Measurements from ENCODE around the gene CNTN5.

The CNTN5 gene

GRCh38 chr11:99519095-99519494, 498.3 kb downstream of the CNTN5 start:
- no peak for DNase-seq (ENCODE audit: low spot score)

- DNase-seq (ENCODE audit: low spot score) = peak; percentile 14
Measured at GRCh38 chr11:99522467-99523173, 501.9 kb downstream of the CNTN5 start.

- no peak for DNase-seq (ENCODE audit: low spot score)
Measured at GRCh38 chr11:99531468-99531867, 510.7 kb downstream of the CNTN5 start.

GRCh38 chr11:99534812-99535211, 514.1 kb downstream of the CNTN5 start:
- peak; percentile 5 for DNase-seq (ENCODE audit: low spot score)

GRCh38 chr11:99535406-99535805, 514.7 kb downstream of the CNTN5 start:
- DNase-seq (ENCODE audit: low spot score) = no peak

GRCh38 chr11:99535819-99536218, 515.1 kb downstream of the CNTN5 start:
- no peak for DNase-seq (ENCODE audit: low spot score)

GRCh38 chr11:99537681-99538080, 516.9 kb downstream of the CNTN5 start:
- DNase-seq (ENCODE audit: low spot score) = no peak

GRCh38 chr11:99545616-99546015, 524.9 kb downstream of the CNTN5 start:
- no peak for DNase-seq (ENCODE audit: low spot score)

- DNase-seq (ENCODE audit: low spot score) = no peak
Measured at GRCh38 chr11:99548264-99548663, 527.5 kb downstream of the CNTN5 start.

GRCh38 chr11:99554232-99554903, 533.6 kb downstream of the CNTN5 start:
- no peak for DNase-seq (ENCODE audit: low spot score)

GRCh38 chr11:99555486-99555885, 534.7 kb downstream of the CNTN5 start:
- no peak for DNase-seq (ENCODE audit: low spot score)

- DNase-seq (ENCODE audit: low spot score) = no peak
Measured at GRCh38 chr11:99565333-99565732, 544.6 kb downstream of the CNTN5 start.

- DNase-seq (ENCODE audit: low spot score) = no peak
Measured at GRCh38 chr11:99567334-99567956, 546.7 kb downstream of the CNTN5 start.

GRCh38 chr11:99568808-99569207, 548.1 kb downstream of the CNTN5 start:
- no peak for DNase-seq (ENCODE audit: low spot score)

GRCh38 chr11:99571094-99571493, 550.3 kb downstream of the CNTN5 start:
- DNase-seq (ENCODE audit: low spot score) = no peak

- no peak for DNase-seq (ENCODE audit: low spot score)
Measured at GRCh38 chr11:99584830-99585229, 564.1 kb downstream of the CNTN5 start.

- DNase-seq (ENCODE audit: low spot score) = peak; percentile 14
Measured at GRCh38 chr11:99585606-99586005, 564.9 kb downstream of the CNTN5 start.

GRCh38 chr11:99589771-99590170, 569.0 kb downstream of the CNTN5 start:
- DNase-seq (ENCODE audit: low spot score) = no peak

- no peak for DNase-seq (ENCODE audit: low spot score)
Measured at GRCh38 chr11:99592266-99592665, 571.5 kb downstream of the CNTN5 start.

GRCh38 chr11:99593197-99593596, 572.4 kb downstream of the CNTN5 start:
- DNase-seq (ENCODE audit: low spot score) = no peak

- DNase-seq (ENCODE audit: low spot score) = no peak
Measured at GRCh38 chr11:99601179-99601578, 580.4 kb downstream of the CNTN5 start.

- DNase-seq (ENCODE audit: low spot score) = no peak
Measured at GRCh38 chr11:99614352-99614751, 593.6 kb downstream of the CNTN5 start.

- no peak for DNase-seq (ENCODE audit: low spot score)
Measured at GRCh38 chr11:99630629-99631028, 609.9 kb downstream of the CNTN5 start.
